ENCODE measurements around the gene GAMT. TPM values are rescaled to one million over a fixed set of nuclear protein-coding genes. Genes with fewer than 3 reads are reported as not detected.

Gene GAMT
- total RNA-seq, 1 donor from 2014 or later: 7.8 TPM

- intact Hi-C loops (cut with DNase I): no loop called here
- H3K4me3 ChIP-seq: no peak overlapping the region
- H3K27ac ChIP-seq: no peak overlapping the region
- no peak for DNase-seq
- no peak for ATAC-seq
- TF ChIP-seq CTCF (IDR thresholded peaks at IDR 0.05): no peak
- H3K4me1 ChIP-seq: no peaks in the 10 kb centered on the region
- H3K36me3 ChIP-seq: peaks cover 63% of the 10 kb centered on the region
- H3K27me3 ChIP-seq (ENCODE audit: low read depth): no peaks in the 10 kb centered on the region
- no peaks in the 10 kb centered on the region for H3K9me3 ChIP-seq
Measured at GRCh38 chr19:1392407-1392806, 8.9 kb downstream of the GAMT start.

GRCh38 chr19:1390890-1391423 lies 10.4 kb downstream of the GAMT start:
- Histone ChIP-seq H3K4me1 (peaks cover 3% of the 10 kb centered on the region), H3K27ac (no peak overlapping the region), H3K9me3 (no peaks in the 10 kb centered on the region), H3K4me3 (no peak overlapping the region), H3K27me3 (ENCODE audit: low read depth) (no peaks in the 10 kb centered on the region), H3K36me3 (peaks cover 63% of the 10 kb centered on the region)
- no peak for TF ChIP-seq CTCF (IDR thresholded peaks at IDR 0.05)
- DNase-seq: no peak
- intact Hi-C loops (cut with DNase I): no loop called here
- no peak for ATAC-seq

GRCh38 chr19:1389033-1389940 lies 12.1 kb downstream of the GAMT start:
- DNase-seq (no peak), ATAC-seq (no peak)
- Histone ChIP-seq H3K4me3 (no peak overlapping the region), H3K4me1 (peaks cover 18% of the 10 kb centered on the region), H3K9me3 (no peaks in the 10 kb centered on the region), H3K27me3 (ENCODE audit: low read depth) (no peaks in the 10 kb centered on the region), H3K27ac (no peak overlapping the region), H3K36me3 (peaks cover 63% of the 10 kb centered on the region)
- intact Hi-C loops (cut with DNase I): no loop called here
- no peak for TF ChIP-seq CTCF (IDR thresholded peaks at IDR 0.05)

GRCh38 chr19:1388637-1389026 lies 12.7 kb downstream of the GAMT start:
- ATAC-seq (no peak), DNase-seq (no peak)
- Histone ChIP-seq H3K4me3 (no peak overlapping the region), H3K9me3 (no peaks in the 10 kb centered on the region), H3K27me3 (ENCODE audit: low read depth) (no peaks in the 10 kb centered on the region), H3K36me3 (peaks cover 56% of the 10 kb centered on the region), H3K27ac (no peak overlapping the region), H3K4me1 (peaks cover 18% of the 10 kb centered on the region)
- no peak for TF ChIP-seq CTCF (IDR thresholded peaks at IDR 0.05)
- intact Hi-C loops (cut with DNase I): no loop called here

GRCh38 chr19:1387684-1388636 lies 13.4 kb downstream of the GAMT start:
- Histone ChIP-seq H3K4me1 (peaks cover 18% of the 10 kb centered on the region), H3K9me3 (no peaks in the 10 kb centered on the region), H3K27ac (no peak overlapping the region), H3K36me3 (peaks cover 49% of the 10 kb centered on the region), H3K27me3 (ENCODE audit: low read depth) (no peaks in the 10 kb centered on the region), H3K4me3 (no peak overlapping the region)
- no peak for TF ChIP-seq CTCF (IDR thresholded peaks at IDR 0.05)
- intact Hi-C loops (cut with DNase I): no loop called here
- DNase-seq (no peak), ATAC-seq (no peak)

Data from lower lobe of right lung (tissue), 2 donors.